Endothelial cell of coronary artery (primary cell): ENCODE results near the gene GABRB1. TPM values are rescaled to one million over a fixed set of nuclear protein-coding genes. Genes with fewer than 3 reads are reported as not detected.

Experiments used
- total RNA-seq: library from RNA; depleted of rRNA; stranded (reverse); fragments of >200 nt; gene quantifications from 2 replicates; pipeline ENCODE4 v1.2.3, GENCODE V29; 2014

Gene GABRB1
- not detected in 2 replicates for total RNA-seq

DNA sequence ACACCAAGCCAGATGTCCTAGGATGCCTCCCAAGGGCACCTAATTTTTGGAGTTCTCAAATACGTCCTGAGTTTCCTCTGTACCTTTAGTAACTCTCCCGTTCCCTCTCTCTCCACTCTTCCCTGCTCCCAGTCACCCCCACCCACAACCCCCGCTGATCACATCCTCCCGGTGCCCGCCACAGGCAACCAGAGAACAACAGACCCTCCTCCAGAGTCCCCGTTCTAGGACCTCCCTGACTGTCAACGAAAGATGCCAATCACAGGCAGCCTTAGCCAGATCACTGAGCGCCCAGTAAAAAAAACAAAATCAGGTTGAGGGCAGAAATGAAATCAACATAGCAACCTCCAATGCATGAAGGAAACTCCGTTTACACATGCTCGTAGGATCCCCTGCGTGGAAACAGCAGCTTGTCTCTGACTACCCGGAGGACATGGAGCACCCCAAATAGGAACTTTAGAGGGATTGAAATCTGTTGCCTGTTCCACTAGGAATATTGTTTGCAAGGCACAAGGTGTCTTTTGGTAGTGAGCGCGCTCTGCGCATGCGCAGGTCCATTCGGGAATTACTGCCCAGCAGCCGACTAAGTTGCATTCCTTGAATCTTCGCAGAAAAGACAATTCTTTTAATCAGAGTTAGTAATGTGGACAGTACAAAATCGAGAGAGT lies at the start of gene GABRB1:
TSS of gene GABRB1 (plus strand) at position 557 of the 668 bp plus-strand sequence.

DNA sequence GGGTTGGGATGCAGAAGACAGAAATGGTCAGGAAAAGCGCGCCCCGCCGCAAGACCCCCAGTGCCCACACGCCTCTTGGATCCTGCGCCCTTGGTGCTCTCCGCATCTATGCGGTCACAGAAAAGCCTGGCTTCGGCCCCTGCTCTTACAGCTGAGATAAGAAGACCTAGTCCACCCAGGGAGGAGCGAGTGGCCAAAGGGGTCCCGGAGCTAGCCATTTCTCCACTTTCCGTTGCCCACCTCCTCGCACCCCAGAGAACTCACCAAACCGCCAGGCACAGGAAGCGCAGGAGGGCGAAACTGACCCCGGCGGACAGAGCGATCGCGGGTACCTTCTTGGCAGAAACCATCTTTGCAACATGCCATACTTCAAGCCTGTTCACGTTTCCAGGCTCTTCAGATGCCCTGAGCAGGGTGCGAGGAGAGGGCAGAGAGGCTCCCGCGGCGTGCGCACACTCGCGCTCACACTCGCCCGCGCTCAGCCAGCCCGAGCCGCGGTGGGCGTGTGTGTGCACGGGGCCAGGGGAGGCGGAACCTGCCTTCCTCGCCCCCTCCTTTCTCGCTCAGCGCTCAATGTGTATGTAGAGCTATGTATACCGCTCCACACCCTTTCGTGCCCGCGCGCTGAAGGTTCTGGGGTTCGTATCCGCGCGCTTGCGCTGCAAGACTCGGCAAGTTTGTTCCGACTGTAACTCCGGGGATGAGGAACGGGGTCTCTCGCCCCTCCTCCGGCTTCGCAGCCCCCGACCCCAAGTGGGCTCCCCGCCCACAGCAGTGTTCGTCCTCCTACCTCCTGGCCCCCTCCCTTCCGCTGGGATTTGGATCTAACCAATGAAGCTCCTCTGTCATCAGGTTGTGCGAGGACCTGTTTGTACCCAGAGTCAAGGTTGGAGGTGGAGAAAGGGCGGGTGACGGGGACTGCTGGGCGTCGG lies 38.0 kb upstream of the GABRB1 start, which contains the start of gene GABRA4:
TSS of gene GABRA4 (minus strand) at position 507 of the 932 bp plus-strand sequence. CDS start at position 350, 157 bp downstream.

DNA sequence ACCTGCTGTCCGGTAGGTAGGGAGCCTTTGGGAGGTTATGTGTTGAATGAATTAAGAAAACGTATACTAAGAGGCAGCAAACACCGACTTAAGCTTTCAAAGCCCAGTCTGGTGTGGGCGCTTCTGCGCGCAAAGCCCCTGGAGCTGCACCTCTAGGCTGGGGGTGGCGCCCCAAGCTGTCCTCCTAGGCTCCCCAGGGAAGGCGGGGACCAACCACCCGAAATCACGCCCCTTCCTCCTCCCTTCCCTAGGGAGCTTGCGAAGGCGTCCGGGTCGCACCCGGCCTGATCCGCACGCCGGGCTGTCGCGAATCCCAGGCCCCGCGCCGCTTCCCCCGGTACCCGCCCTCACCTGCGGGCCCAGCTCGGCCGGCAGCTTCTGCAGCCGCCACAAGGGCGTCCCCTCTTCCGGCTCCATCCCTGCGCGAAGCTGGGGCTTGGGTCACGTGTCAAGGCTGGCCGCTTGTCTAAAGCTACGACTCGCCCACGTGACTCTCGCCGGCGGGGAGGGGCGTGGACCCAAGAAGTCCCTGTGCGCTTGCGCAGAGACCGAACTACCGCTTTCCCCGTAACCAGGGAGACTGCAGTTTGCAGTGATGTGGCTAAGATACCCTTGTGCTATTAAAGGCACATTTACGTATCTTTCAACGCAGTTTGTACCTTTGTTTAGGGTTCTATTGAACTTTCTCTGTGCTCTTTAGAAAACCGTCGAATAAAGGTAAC lies 432.0 kb downstream of the GABRB1 start, which contains the start of gene COMMD8:
TSS of gene COMMD8 (minus strand) at position 468 of the 722 bp plus-strand sequence. CDS start at position 417, 51 bp downstream.

Other genes with a start within 250 kb of the GABRB1 start
- gene COX7B2, start 122.3 kb upstream of the GABRB1 start, total RNA-seq = not detected in 2 replicates
- gene GABRA4, start 38.0 kb upstream of the GABRB1 start, total RNA-seq = not detected in 2 replicates